SK-N-SH treated with all-trans-retinoic acid at 6 μM for 48 hours (cell line): ENCODE results near the gene MAP4K4.

Experiments used
- ATAC-seq: fragments of 200-7000 bp; cut with Tn5 transposase; 3 replicates; pipeline ENCODE4 v1.9.1; 2020; ENCODE audit warnings: mild to moderate bottlenecking, moderate library complexity
- ARNTL ChIP-seq: fragments of 450-650 bp; formaldehyde crosslinking; IDR thresholded peaks from 2 replicates; pipeline ENCODE4 v1.5.0; 2020; ENCODE audit warnings: low read depth, mild to moderate bottlenecking, moderate library complexity, borderline replicate concordance
- BACH2 ChIP-seq: fragments of 250-450 bp; sonication (Bioruptor Pico); IDR thresholded peaks from 2 replicates; pipeline ENCODE4 v1.9.0; 2021; ENCODE audit warnings: mild to moderate bottlenecking, borderline replicate concordance
- CSDC2 ChIP-seq: fragments of 250-450 bp; sonication (Bioruptor Pico); IDR thresholded peaks from 2 replicates; pipeline ENCODE4 v1.5.0; 2020; ENCODE audit warnings: mild to moderate bottlenecking, moderate library complexity
- ESRRG ChIP-seq: fragments of 250-450 bp; sonication (Bioruptor Pico); IDR thresholded peaks from 2 replicates; pipeline ENCODE4 v1.6.1; 2021; ENCODE audit warnings: mild to moderate bottlenecking
- GLIS3 ChIP-seq: fragments of 250-450 bp; sonication (Bioruptor Pico); IDR thresholded peaks from 2 replicates; pipeline ENCODE4 v1.5.0; 2020; ENCODE audit warnings: mild to moderate bottlenecking, moderate library complexity
- ISL1 ChIP-seq: fragments of 250-450 bp; sonication (Bioruptor Pico); IDR thresholded peaks from 2 replicates; pipeline ENCODE4 v2.1.2; 2022; ENCODE audit warnings: mild to moderate bottlenecking, moderate library complexity
- OSR1 ChIP-seq: fragments of 250-450 bp; sonication (Bioruptor Pico); IDR thresholded peaks from 2 replicates; pipeline ENCODE4 v1.8.0; 2022; ENCODE audit warnings: moderate library complexity, mild to moderate bottlenecking, inconsistent platforms
- POU6F1 ChIP-seq: fragments of 250-450 bp; sonication (Bioruptor Pico); IDR thresholded peaks from 2 replicates; pipeline ENCODE4 v1.8.0; 2021; ENCODE audit warnings: low read depth, mild to moderate bottlenecking, moderate library complexity, borderline replicate concordance
- PPARA ChIP-seq: fragments of 250-450 bp; sonication (Bioruptor Pico); IDR thresholded peaks from 2 replicates; pipeline ENCODE4 v1.5.0; 2020; ENCODE audit warnings: mild to moderate bottlenecking, borderline replicate concordance
- RARB ChIP-seq: fragments of 250-450 bp; sonication (Bioruptor Pico); IDR thresholded peaks from 2 replicates; pipeline ENCODE4 v1.8.0; 2021; ENCODE audit warnings: mild to moderate bottlenecking, moderate library complexity
- SNAI2 ChIP-seq: fragments of 250-450 bp; sonication (Bioruptor Pico); IDR thresholded peaks from 2 replicates; pipeline ENCODE4 v1.5.0; 2020; ENCODE audit warnings: mild to moderate bottlenecking, moderate library complexity
- TCF4 ChIP-seq: fragments of 250-450 bp; sonication (Bioruptor Pico); IDR thresholded peaks from 2 replicates; pipeline ENCODE4 v1.8.0; 2021; ENCODE audit warnings: mild to moderate bottlenecking, moderate library complexity, borderline replicate concordance
- TOX ChIP-seq: fragments of 250-450 bp; sonication (Bioruptor Pico); IDR thresholded peaks from 2 replicates; pipeline ENCODE4 v1.8.0; 2021; ENCODE audit warnings: mild to moderate bottlenecking, moderate library complexity, borderline replicate concordance
- ZFP30 ChIP-seq: fragments of 450-650 bp; formaldehyde crosslinking; IDR thresholded peaks from 2 replicates; pipeline ENCODE4 v1.5.0; 2022; ENCODE audit warnings: mild to moderate bottlenecking, moderate library complexity
- ZNF565 ChIP-seq: fragments of 450-650 bp; formaldehyde crosslinking; conservative IDR thresholded peaks from 2 replicates; pipeline ENCODE4 v1.5.0; 2020; ENCODE audit warnings: low read depth, mild to moderate bottlenecking, moderate library complexity
- ZNF70 ChIP-seq: fragments of 450-650 bp; formaldehyde crosslinking; IDR thresholded peaks from 2 replicates; pipeline ENCODE4 v1.5.0; 2020; ENCODE audit warnings: mild to moderate bottlenecking, moderate library complexity
- ZNF8 ChIP-seq: fragments of 450-650 bp; formaldehyde crosslinking; IDR thresholded peaks from 2 replicates; pipeline ENCODE4 v1.5.0; 2020; ENCODE audit warnings: mild to moderate bottlenecking, moderate library complexity
- TF ChIP-seq, protein P1 (sequence below): fragments of 250-450 bp; sonication (Bioruptor Pico); IDR thresholded peaks from 2 replicates; pipeline ENCODE4 v1.8.0; 2020; ENCODE audit warnings: mild to moderate bottlenecking, moderate library complexity, borderline replicate concordance
- TF ChIP-seq, protein P2 (sequence below): fragments of 250-450 bp; sonication (Bioruptor Pico); IDR thresholded peaks from 2 replicates; pipeline ENCODE4 v1.5.1; 2021; ENCODE audit warnings: mild to moderate bottlenecking, moderate library complexity
- TF ChIP-seq, protein P3 (sequence below): fragments of 250-450 bp; sonication (Bioruptor Pico); IDR thresholded peaks from 2 replicates; pipeline ENCODE4 v1.5.1; 2020; ENCODE audit warnings: low read depth, mild to moderate bottlenecking, moderate library complexity

MAP4K4 gene

DNA sequence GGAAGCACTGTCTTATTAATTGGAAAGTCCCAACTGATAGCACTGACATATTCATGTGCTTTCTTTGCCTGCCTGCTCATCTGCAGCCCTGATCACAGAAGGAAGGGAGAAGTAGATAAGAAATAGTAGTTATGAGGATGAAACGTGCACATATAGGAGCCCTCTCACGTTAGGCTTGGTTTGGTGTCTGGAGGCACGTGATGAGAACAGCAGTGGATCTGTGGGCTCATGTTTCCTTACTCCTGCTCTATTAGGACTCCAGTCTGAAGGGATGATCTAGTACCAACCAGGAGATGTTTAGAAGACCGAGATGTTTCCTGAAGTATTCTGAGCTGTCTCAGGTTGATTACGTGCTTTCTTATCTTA, 84.9 kb downstream of the MAP4K4 start:
- TF ChIP-seq PPARA (CRISPR knock-in tag) (no peak), OSR1 (CRISPR knock-in tag) (no peak), ZNF70 (no peak), TCF4 (CRISPR knock-in tag) (no peak), ESRRG (CRISPR knock-in tag) (no peak), BACH2 (CRISPR knock-in tag) (no peak), SNAI2 (CRISPR knock-in tag) (no peak), ZNF565 (CRISPR knock-in tag) (no peak)
- TF ChIP-seq, protein P1, sequence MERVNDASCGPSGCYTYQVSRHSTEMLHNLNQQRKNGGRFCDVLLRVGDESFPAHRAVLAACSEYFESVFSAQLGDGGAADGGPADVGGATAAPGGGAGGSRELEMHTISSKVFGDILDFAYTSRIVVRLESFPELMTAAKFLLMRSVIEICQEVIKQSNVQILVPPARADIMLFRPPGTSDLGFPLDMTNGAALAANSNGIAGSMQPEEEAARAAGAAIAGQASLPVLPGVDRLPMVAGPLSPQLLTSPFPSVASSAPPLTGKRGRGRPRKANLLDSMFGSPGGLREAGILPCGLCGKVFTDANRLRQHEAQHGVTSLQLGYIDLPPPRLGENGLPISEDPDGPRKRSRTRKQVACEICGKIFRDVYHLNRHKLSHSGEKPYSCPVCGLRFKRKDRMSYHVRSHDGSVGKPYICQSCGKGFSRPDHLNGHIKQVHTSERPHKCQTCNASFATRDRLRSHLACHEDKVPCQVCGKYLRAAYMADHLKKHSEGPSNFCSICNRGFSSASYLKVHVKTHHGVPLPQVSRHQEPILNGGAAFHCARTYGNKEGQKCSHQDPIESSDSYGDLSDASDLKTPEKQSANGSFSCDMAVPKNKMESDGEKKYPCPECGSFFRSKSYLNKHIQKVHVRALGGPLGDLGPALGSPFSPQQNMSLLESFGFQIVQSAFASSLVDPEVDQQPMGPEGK: no peak
- TF ChIP-seq, protein P2, sequence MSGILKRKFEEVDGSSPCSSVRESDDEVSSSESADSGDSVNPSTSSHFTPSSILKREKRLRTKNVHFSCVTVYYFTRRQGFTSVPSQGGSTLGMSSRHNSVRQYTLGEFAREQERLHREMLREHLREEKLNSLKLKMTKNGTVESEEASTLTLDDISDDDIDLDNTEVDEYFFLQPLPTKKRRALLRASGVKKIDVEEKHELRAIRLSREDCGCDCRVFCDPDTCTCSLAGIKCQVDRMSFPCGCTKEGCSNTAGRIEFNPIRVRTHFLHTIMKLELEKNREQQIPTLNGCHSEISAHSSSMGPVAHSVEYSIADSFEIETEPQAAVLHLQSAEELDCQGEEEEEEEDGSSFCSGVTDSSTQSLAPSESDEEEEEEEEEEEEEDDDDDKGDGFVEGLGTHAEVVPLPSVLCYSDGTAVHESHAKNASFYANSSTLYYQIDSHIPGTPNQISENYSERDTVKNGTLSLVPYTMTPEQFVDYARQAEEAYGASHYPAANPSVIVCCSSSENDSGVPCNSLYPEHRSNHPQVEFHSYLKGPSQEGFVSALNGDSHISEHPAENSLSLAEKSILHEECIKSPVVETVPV (CRISPR knock-in tag): no peak
- TF ChIP-seq, protein P3, sequence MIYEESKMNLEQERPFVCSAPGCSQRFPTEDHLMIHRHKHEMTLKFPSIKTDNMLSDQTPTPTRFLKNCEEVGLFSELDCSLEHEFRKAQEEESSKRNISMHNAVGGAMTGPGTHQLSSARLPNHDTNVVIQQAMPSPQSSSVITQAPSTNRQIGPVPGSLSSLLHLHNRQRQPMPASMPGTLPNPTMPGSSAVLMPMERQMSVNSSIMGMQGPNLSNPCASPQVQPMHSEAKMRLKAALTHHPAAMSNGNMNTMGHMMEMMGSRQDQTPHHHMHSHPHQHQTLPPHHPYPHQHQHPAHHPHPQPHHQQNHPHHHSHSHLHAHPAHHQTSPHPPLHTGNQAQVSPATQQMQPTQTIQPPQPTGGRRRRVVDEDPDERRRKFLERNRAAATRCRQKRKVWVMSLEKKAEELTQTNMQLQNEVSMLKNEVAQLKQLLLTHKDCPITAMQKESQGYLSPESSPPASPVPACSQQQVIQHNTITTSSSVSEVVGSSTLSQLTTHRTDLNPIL (CRISPR knock-in tag): no peak
- no peak for ATAC-seq

- ATAC-seq: no peak
Measured at GRCh38 chr2:101787097-101787496, 89.6 kb downstream of the MAP4K4 start.

More at GRCh38 chr2:101787097-101787496, 89.6 kb downstream of the MAP4K4 start:
- no peak for TF ChIP-seq RARB (CRISPR knock-in tag)
- no peak for TF ChIP-seq ARNTL (CRISPR knock-in tag)
- TF ChIP-seq, protein P2 (CRISPR knock-in tag): no peak
- TF ChIP-seq PPARA (CRISPR knock-in tag): no peak
- TF ChIP-seq SNAI2 (CRISPR knock-in tag): no peak
- no peak for TF ChIP-seq ZNF565 (CRISPR knock-in tag)
- no peak for TF ChIP-seq CSDC2
- TF ChIP-seq, protein P3 (CRISPR knock-in tag): no peak
- no peak for TF ChIP-seq ZNF70
- TF ChIP-seq ZNF8 (CRISPR knock-in tag): no peak
- no peak for TF ChIP-seq ESRRG (CRISPR knock-in tag)
- TF ChIP-seq, protein P1: no peak
- TF ChIP-seq ISL1 (CRISPR knock-in tag): no peak
- TF ChIP-seq TOX (CRISPR knock-in tag): no peak
- TF ChIP-seq POU6F1 (CRISPR knock-in tag): no peak
- TF ChIP-seq ZFP30: no peak
- no peak for TF ChIP-seq GLIS3 (CRISPR knock-in tag)
- TF ChIP-seq, all 23 proteins: peak for 0
